ENCODE data around the gene STAG1. TPM values are rescaled to one million over a fixed set of nuclear protein-coding genes. Genes with fewer than 3 reads are reported as not detected.

STAG1 gene
- total and polyA plus RNA-seq, 9 of the 15 experiments (the other 6 are each of a cell fraction or from before 2014, with no cell fraction given), result 2.7 to 17.7 (median 8.8) TPM

DNA sequence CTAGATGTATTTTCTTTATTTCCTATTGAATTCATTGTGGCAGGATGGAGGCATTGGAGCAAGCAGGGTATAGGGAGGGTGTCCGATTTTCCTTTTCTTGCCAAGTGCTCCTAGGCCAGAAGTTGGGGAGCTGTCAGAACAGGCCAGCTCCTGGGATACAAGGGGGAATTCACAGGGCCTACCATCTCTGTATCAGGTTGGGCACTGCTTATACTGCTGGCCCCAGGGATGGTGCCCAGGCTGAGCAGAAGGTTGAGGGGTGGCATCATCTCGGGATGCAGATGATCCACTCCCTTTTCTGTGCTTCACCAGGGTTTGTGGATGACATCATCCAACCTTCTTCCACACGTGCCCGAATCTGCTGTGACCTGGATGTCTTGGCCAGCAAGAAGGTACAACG is 422.6 kb downstream of the STAG1 start:
- no peak for FAIRE-seq
- Histone ChIP-seq H3K4me1 (replicated peaks in 1 of 2; ENCODE audit: control insufficient read depth in 2 of 2, insufficient read depth in 2 of 2, low read length in 2 of 2) (no peaks in the 10 kb centered on the region; a peak in 2 of 5 replicates), H4K20me1 (replicated peaks; ENCODE audit: control insufficient read depth, insufficient read depth, low read length) (no peaks in the 10 kb centered on the region), H3K4me2 (ENCODE audit: insufficient read depth, low read length) (no peak overlapping the region), H2AFZ (ENCODE audit: low read depth, low read length) (no peak overlapping the region), H3K27ac (ENCODE audit: extremely low read depth, low read depth, low read length) (no peak overlapping the region), H3K36me3 (ENCODE audit: control insufficient read depth, insufficient read depth, low read length) (peaks cover 64% of the 10 kb centered on the region), H3K9me3 (replicated peaks; ENCODE audit: control insufficient read depth, insufficient read depth, low read depth, low read length) (no peaks in the 10 kb centered on the region), H3K9ac (ENCODE audit: insufficient read depth in 1 of 2, low read depth in 2 of 2, low read length in 2 of 2) (no peak overlapping the region; a peak in 1 of 4 replicates), H3K4me3 (no peak overlapping the region), H3K9me1 (ENCODE audit: control insufficient read depth, insufficient read depth, low read length) (no peaks in the 10 kb centered on the region), H3K79me2 (ENCODE audit: control insufficient read depth, insufficient read depth, low read length) (no peaks in the 10 kb centered on the region), H3K27me3 (ENCODE audit: control insufficient read depth in 2 of 2, insufficient read depth in 2 of 2, low read length in 2 of 2) (no peaks in the 10 kb centered on the region)
- no TSS peak for BruUV-seq (replicated peaks)
- DNase-seq (ENCODE audit: extremely low read depth in 1 of 4, low spot score in 3 of 4), result no peak
- ChIA-PET CTCF (ENCODE audit: low intra/inter-chr PET ratio) (no interaction called here), POLR2A (interaction anchor here (1.5 kb wide), 1 partner anchor 423 kb away, joined by 4 read pairs; the partner anchor contains the start of gene STAG1)
- ATAC-seq, result no peak
- WGBS (ENCODE audit: insufficient coverage, low coverage, missing lambda C conversion rate), result 84% methylated on average over 4 of the region's 5 CpGs
- no peak for TF ChIP-seq CBFA2T2 (conservative IDR thresholded peaks at IDR 0.05)
- TF ChIP-seq, protein P1, sequence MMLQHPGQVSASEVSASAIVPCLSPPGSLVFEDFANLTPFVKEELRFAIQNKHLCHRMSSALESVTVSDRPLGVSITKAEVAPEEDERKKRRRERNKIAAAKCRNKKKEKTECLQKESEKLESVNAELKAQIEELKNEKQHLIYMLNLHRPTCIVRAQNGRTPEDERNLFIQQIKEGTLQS (IDR thresholded peaks at IDR 0.05), result peak; percentile 26; the same call in 1 of the 2 replicates
- TF ChIP-seq, protein P1 (CRISPR knock-in tag; conservative IDR thresholded peaks at IDR 0.05), result no peak
- in situ Hi-C loops (cut with MboI), result no loop called here
- intact Hi-C loops (cut with micrococcal nuclease), result no loop called here

DNA sequence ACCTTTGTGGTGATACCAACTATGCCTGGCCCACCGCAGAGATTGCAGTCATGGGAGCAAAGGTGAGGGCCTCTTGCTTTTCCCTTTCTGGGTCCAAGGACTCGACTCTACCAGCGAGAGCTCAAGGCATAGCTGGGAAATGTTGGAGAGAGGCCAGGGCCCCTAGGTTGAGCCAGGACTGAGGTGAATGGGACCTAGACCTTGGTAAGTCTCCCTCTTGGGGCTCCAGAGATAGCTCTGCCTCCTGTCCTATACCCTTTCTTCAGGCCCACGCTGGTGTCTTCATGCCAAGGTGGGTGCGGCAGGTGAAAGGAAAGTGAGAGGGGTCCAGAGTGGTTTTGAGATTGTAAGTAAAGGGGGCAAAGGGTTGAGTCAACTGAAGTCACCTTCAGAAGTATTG is 424.5 kb downstream of the STAG1 start:
- WGBS (ENCODE audit: insufficient coverage, low coverage, missing lambda C conversion rate), result 94% methylated on average over 4 of the region's 5 CpGs
- H3K9me3 ChIP-seq (replicated peaks; ENCODE audit: control insufficient read depth, insufficient read depth, low read depth, low read length), result no peaks in the 10 kb centered on the region
- peaks cover 4% of the 10 kb centered on the region; the same call in 2 of the 3 replicates for H3K79me2 ChIP-seq (ENCODE audit: control insufficient read depth, insufficient read depth, low read length)
- ATAC-seq, result no peak
- no peak overlapping the region for H3K4me3 ChIP-seq
- FAIRE-seq, result no peak
- no peak overlapping the region for H3K9ac ChIP-seq (ENCODE audit: insufficient read depth in 1 of 2, low read depth in 2 of 2, low read length in 2 of 2)
- H3K9me1 ChIP-seq (ENCODE audit: control insufficient read depth, insufficient read depth, low read length), result no peaks in the 10 kb centered on the region
- ChIA-PET POLR2A (interaction anchor here (0.6 to 0.7 kb wide), 3 partner anchors 12 to 251 kb away, joined by 3 to 5 read pairs (median 3); no protein-coding TSS in a partner anchor), CTCF (ENCODE audit: low intra/inter-chr PET ratio) (no interaction called here)
- H2AFZ ChIP-seq (ENCODE audit: low read depth, low read length), result no peak overlapping the region
- H3K4me1 ChIP-seq (replicated peaks in 1 of 2; ENCODE audit: control insufficient read depth in 2 of 2, insufficient read depth in 2 of 2, low read length in 2 of 2), result no peaks in the 10 kb centered on the region; a peak in 2 of 5 replicates
- intact Hi-C loops (cut with micrococcal nuclease), result no loop called here
- TF ChIP-seq BCL6 (CRISPR knock-in tag; IDR thresholded peaks at IDR 0.05) (no peak), GABPB2 (CRISPR knock-in tag; conservative IDR thresholded peaks at IDR 0.05) (no peak), JUNB (CRISPR knock-in tag; conservative IDR thresholded peaks at IDR 0.05) (no peak), STAG1 (CRISPR knock-in tag; IDR thresholded peaks at IDR 0.05; ENCODE audit: borderline replicate concordance) (no peak), EGR1 (conservative IDR thresholded peaks at IDR 0.05) (no peak), MIER1 (IDR thresholded peaks at IDR 0.05; ENCODE audit: low read depth) (no peak)
- TF ChIP-seq, protein P2, sequence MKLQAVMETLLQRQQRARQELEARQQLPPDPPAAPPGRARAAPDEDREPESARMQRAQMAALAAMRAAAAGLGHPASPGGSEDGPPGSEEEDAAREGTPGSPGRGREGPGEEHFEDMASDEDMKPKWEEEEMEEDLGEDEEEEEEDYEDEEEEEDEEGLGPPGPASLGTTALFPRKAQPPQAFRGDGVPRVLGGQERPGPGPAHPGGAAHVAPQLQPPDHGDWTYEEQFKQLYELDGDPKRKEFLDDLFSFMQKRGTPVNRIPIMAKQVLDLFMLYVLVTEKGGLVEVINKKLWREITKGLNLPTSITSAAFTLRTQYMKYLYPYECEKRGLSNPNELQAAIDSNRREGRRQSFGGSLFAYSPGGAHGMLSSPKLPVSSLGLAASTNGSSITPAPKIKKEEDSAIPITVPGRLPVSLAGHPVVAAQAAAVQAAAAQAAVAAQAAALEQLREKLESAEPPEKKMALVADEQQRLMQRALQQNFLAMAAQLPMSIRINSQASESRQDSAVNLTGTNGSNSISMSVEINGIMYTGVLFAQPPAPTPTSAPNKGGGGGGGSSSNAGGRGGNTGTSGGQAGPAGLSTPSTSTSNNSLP (IDR thresholded peaks at IDR 0.05; ENCODE audit: borderline replicate concordance, low read depth, low read length), result no peak
- peaks cover 56% of the 10 kb centered on the region for H3K36me3 ChIP-seq (ENCODE audit: control insufficient read depth, insufficient read depth, low read length)
- in situ Hi-C loops (cut with MboI), result no loop called here
- no peak overlapping the region for H3K4me2 ChIP-seq (ENCODE audit: insufficient read depth, low read length)
- no peak for DNase-seq (ENCODE audit: extremely low read depth in 1 of 4, low spot score in 3 of 4)
- no TSS peak for BruUV-seq (replicated peaks)
- H3K27me3 ChIP-seq (ENCODE audit: control insufficient read depth in 2 of 2, insufficient read depth in 2 of 2, low read length in 2 of 2), result no peaks in the 10 kb centered on the region
- no peak overlapping the region for H3K27ac ChIP-seq (ENCODE audit: extremely low read depth, low read depth, low read length)
- no peaks in the 10 kb centered on the region for H4K20me1 ChIP-seq (replicated peaks; ENCODE audit: control insufficient read depth, insufficient read depth, low read length)

All from K562 (cell line).